ENCODE data around the gene PPM1G.

The PPM1G gene

DNA sequence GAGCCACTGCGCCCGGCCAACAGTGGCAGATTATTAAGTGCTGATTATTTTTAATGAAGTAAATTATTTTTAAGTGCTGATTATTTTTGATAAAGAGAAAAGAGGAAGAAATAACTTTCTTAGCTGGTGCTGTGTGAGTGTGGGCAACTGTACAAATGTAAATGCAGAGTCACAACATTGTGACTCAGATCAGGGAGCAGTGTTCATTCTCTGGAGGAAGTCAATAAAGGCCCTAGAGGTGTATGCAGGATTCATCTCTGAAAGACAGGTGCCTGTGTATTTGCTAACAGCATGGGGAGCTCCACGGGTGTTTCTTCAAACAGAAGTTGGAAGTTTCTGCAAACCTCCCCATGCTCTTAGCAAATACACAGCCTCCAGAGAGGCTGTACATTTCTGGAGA lies 39.0 kb upstream of the PPM1G start:
- Histone ChIP-seq H3K4me3 (ENCODE audit: low read depth in 1 of 2, low read length in 2 of 2) (no peak overlapping the region), H3K9ac (ENCODE audit: low read depth, low read length) (no peak overlapping the region), H3K36me3 (ENCODE audit: insufficient read depth, low read length) (no peaks in the 10 kb centered on the region), H3K79me2 (ENCODE audit: insufficient read depth, low read length) (no peaks in the 10 kb centered on the region), H3K4me2 (ENCODE audit: insufficient read depth, low read length) (no peak overlapping the region), H4K20me1 (ENCODE audit: insufficient read depth, low read length) (no peaks in the 10 kb centered on the region; the same call in 1 of the 2 replicates), H3K4me1 (ENCODE audit: insufficient read depth, low read length) (no peaks in the 10 kb centered on the region), H2AFZ (ENCODE audit: low read depth, low read length) (no peak overlapping the region), H3K9me3 (ENCODE audit: insufficient read depth, low read length, severe bottlenecking) (no peaks in the 10 kb centered on the region), H3K27me3 (ENCODE audit: insufficient read depth, low read length, poor library complexity) (peaks cover 5% of the 10 kb centered on the region), H3K27ac (ENCODE audit: low read length) (no peak overlapping the region)
- ATAC-seq (ENCODE audit: insufficient read depth, low read depth) (no peak), DNase-seq (no peak)
- no peak for TF ChIP-seq EZH2 (IDR thresholded peaks at IDR 0.05; ENCODE audit: borderline replicate concordance, low read depth, low read length, severe bottlenecking)
- TF ChIP-seq, protein P1, sequence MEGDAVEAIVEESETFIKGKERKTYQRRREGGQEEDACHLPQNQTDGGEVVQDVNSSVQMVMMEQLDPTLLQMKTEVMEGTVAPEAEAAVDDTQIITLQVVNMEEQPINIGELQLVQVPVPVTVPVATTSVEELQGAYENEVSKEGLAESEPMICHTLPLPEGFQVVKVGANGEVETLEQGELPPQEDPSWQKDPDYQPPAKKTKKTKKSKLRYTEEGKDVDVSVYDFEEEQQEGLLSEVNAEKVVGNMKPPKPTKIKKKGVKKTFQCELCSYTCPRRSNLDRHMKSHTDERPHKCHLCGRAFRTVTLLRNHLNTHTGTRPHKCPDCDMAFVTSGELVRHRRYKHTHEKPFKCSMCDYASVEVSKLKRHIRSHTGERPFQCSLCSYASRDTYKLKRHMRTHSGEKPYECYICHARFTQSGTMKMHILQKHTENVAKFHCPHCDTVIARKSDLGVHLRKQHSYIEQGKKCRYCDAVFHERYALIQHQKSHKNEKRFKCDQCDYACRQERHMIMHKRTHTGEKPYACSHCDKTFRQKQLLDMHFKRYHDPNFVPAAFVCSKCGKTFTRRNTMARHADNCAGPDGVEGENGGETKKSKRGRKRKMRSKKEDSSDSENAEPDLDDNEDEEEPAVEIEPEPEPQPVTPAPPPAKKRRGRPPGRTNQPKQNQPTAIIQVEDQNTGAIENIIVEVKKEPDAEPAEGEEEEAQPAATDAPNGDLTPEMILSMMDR (IDR thresholded peaks at IDR 0.05; ENCODE audit: borderline replicate concordance, extremely low read depth, low read length, poor library complexity, severe bottlenecking): no peak

DNA sequence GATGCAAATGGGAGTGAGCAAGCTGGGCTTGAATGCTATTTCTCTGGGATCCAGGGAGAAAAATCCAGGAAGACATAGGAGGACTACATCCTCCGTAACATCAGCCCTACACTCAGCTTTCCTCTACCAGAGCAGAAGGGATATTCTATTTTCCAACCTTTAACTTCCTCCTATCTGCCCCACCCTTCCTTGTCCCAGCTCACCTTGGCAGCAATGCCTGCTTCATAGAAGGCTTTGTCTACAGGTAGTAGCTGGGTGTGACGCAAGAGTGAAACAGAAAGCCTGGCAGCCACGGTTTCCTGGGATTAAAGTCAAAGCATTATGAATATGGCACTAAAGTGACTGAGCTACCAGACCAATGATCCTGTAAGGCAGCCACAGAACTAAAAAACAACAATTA lies 36.7 kb upstream of the PPM1G start:
- Histone ChIP-seq H3K79me2 (ENCODE audit: insufficient read depth, low read length) (no peaks in the 10 kb centered on the region), H3K27me3 (ENCODE audit: insufficient read depth, low read length, poor library complexity) (peaks cover 5% of the 10 kb centered on the region), H4K20me1 (ENCODE audit: insufficient read depth, low read length) (no peaks in the 10 kb centered on the region; the same call in 1 of the 2 replicates), H3K9me3 (ENCODE audit: insufficient read depth, low read length, severe bottlenecking) (no peaks in the 10 kb centered on the region), H3K4me1 (ENCODE audit: insufficient read depth, low read length) (no peaks in the 10 kb centered on the region), H2AFZ (ENCODE audit: low read depth, low read length) (no peak overlapping the region), H3K4me3 (ENCODE audit: low read depth in 1 of 2, low read length in 2 of 2) (no peak overlapping the region), H3K36me3 (ENCODE audit: insufficient read depth, low read length) (peaks cover 16% of the 10 kb centered on the region), H3K4me2 (ENCODE audit: insufficient read depth, low read length) (no peak overlapping the region), H3K27ac (ENCODE audit: low read length) (no peak overlapping the region), H3K9ac (ENCODE audit: low read depth, low read length) (no peak overlapping the region)
- ATAC-seq (ENCODE audit: insufficient read depth, low read depth): no peak
- DNase-seq: no peak
- TF ChIP-seq EZH2 (IDR thresholded peaks at IDR 0.05; ENCODE audit: borderline replicate concordance, low read depth, low read length, severe bottlenecking): no peak
- TF ChIP-seq, protein P1 (IDR thresholded peaks at IDR 0.05; ENCODE audit: borderline replicate concordance, extremely low read depth, low read length, poor library complexity, severe bottlenecking): no peak

DNA sequence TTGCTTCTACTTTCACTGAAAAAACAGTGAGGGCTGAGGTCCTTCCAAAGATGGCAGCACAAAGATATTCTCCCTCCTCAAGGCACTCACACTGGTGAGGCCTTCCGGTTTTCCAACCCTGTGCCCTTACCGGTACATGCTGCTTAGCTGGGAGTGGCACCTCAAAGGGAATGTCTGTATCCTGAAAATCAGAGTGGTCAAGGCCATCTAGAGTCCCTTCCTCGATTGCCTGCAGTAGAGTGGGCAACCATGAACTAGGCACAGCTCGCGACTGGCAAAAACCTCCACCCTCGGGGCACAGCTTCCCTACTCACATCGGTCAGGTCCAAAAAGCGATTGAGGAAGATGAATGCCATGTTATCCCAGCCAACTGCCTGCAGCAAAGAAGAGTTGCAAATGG lies 36.2 kb upstream of the PPM1G start:
- Histone ChIP-seq H3K27ac (ENCODE audit: low read length) (no peak overlapping the region), H3K4me3 (ENCODE audit: low read depth in 1 of 2, low read length in 2 of 2) (no peak overlapping the region), H3K36me3 (ENCODE audit: insufficient read depth, low read length) (peaks cover 20% of the 10 kb centered on the region), H3K9ac (ENCODE audit: low read depth, low read length) (no peak overlapping the region), H3K27me3 (ENCODE audit: insufficient read depth, low read length, poor library complexity) (peaks cover 5% of the 10 kb centered on the region), H3K9me3 (ENCODE audit: insufficient read depth, low read length, severe bottlenecking) (no peaks in the 10 kb centered on the region), H3K79me2 (ENCODE audit: insufficient read depth, low read length) (no peaks in the 10 kb centered on the region), H2AFZ (ENCODE audit: low read depth, low read length) (no peak overlapping the region), H3K4me1 (ENCODE audit: insufficient read depth, low read length) (no peaks in the 10 kb centered on the region), H3K4me2 (ENCODE audit: insufficient read depth, low read length) (no peak overlapping the region), H4K20me1 (ENCODE audit: insufficient read depth, low read length) (no peaks in the 10 kb centered on the region; the same call in 1 of the 2 replicates)
- ATAC-seq (ENCODE audit: insufficient read depth, low read depth) (no peak), DNase-seq (no peak)
- TF ChIP-seq, protein P1 (IDR thresholded peaks at IDR 0.05; ENCODE audit: borderline replicate concordance, extremely low read depth, low read length, poor library complexity, severe bottlenecking): no peak
- TF ChIP-seq EZH2 (IDR thresholded peaks at IDR 0.05; ENCODE audit: borderline replicate concordance, low read depth, low read length, severe bottlenecking): no peak

DNA sequence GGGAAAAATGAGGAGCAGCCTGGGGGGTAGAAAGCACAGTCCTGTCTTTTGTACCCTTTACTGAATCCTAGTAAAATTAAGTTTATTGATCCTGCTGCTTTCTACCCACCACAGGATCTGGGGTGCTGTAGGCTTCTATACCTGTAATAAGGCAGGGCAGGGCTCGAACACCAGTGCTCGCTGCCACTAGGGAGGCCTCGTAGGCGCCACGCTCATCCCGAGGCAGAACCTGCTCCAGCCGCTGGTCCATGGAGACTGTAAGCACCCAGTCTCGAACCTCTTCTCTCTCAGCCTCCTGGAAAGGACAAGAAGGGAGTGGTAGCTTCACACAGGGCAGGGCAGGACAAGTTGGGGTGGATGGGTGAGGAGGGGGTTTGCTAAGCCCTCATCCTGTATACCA lies 35.8 kb upstream of the PPM1G start:
- no peaks in the 10 kb centered on the region for H3K4me1 ChIP-seq (ENCODE audit: insufficient read depth, low read length)
- TF ChIP-seq EZH2 (IDR thresholded peaks at IDR 0.05; ENCODE audit: borderline replicate concordance, low read depth, low read length, severe bottlenecking): no peak
- TF ChIP-seq, protein P1 (IDR thresholded peaks at IDR 0.05; ENCODE audit: borderline replicate concordance, extremely low read depth, low read length, poor library complexity, severe bottlenecking): no peak
- H3K79me2 ChIP-seq (ENCODE audit: insufficient read depth, low read length): no peaks in the 10 kb centered on the region
- H2AFZ ChIP-seq (ENCODE audit: low read depth, low read length): no peak overlapping the region
- H3K27ac ChIP-seq (ENCODE audit: low read length): no peak overlapping the region
- H3K9ac ChIP-seq (ENCODE audit: low read depth, low read length): no peak overlapping the region
- DNase-seq (no peak), ATAC-seq (ENCODE audit: insufficient read depth, low read depth) (no peak)
- no peaks in the 10 kb centered on the region; the same call in 1 of the 2 replicates for H4K20me1 ChIP-seq (ENCODE audit: insufficient read depth, low read length)
- H3K36me3 ChIP-seq (ENCODE audit: insufficient read depth, low read length): peaks cover 25% of the 10 kb centered on the region
- H3K4me2 ChIP-seq (ENCODE audit: insufficient read depth, low read length): no peak overlapping the region
- H3K27me3 ChIP-seq (ENCODE audit: insufficient read depth, low read length, poor library complexity): peaks cover 5% of the 10 kb centered on the region
- no peak overlapping the region for H3K4me3 ChIP-seq (ENCODE audit: low read depth in 1 of 2, low read length in 2 of 2)
- no peaks in the 10 kb centered on the region for H3K9me3 ChIP-seq (ENCODE audit: insufficient read depth, low read length, severe bottlenecking)

Measured in DND-41 (cell line).